K562 (cell line): ENCODE results near the gene SRSF1. TPM values are rescaled to one million over a fixed set of nuclear protein-coding genes. Genes with fewer than 3 reads are reported as not detected.

Experiments
- ARHGAP35 ChIP-seq: fragments of 450-650 bp; IDR thresholded peaks from 2 replicates; pipeline ENCODE4 v1.6.1; 2018; ENCODE audit not compliant: partially characterized antibody
- CBFB ChIP-seq: sonication (generic); formaldehyde crosslinking; IDR thresholded peaks from 2 replicates; pipeline ENCODE4 v1.4.0; 2020; ENCODE audit warnings: mild to moderate bottlenecking, missing genetic modification reagents
- CCAR2 ChIP-seq: fragments of 200-400 bp; formaldehyde crosslinking; IDR thresholded peaks from 2 replicates; pipeline ENCODE4 v1.6.1; 2017; ENCODE audit warnings: mild to moderate bottlenecking, low read depth, low read length
- DMBX1 ChIP-seq: fragments of 250-450 bp; sonication (Bioruptor Pico); IDR thresholded peaks from 2 replicates; pipeline ENCODE4 v1.8.0; 2022; ENCODE audit warnings: inconsistent platforms, mild to moderate bottlenecking, moderate library complexity, borderline replicate concordance
- JUN ChIP-seq, 2 experiments: sonication (generic) in 1 of 2; formaldehyde crosslinking in 1 of 2; IDR thresholded peaks; 2 replicates each; pipeline versions ENCODE4 v1.6.1 to v1.8.0; 2012 to 2022; ENCODE audit warnings: borderline replicate concordance in 2 of 2, mild to moderate bottlenecking in 2 of 2, improper control_type of control experiment in 1 of 2, low read depth in 1 of 2, low read length in 1 of 2, missing genetic modification reagents in 1 of 2
- KAT7 ChIP-seq: sonication (generic); formaldehyde crosslinking; IDR thresholded peaks from 2 replicates; pipeline ENCODE4 v1.8.0; 2022; ENCODE audit warnings: missing genetic modification reagents, mild to moderate bottlenecking, borderline replicate concordance
- MTA2 ChIP-seq: fragments of 450-650 bp; IDR thresholded peaks from 2 replicates; pipeline ENCODE4 v1.6.1; 2016; ENCODE audit warnings: low read depth
- MYBL2 ChIP-seq, 2 experiments: fragments of 450-650 bp in 1 of 2; sonication (generic) in 1 of 2; formaldehyde crosslinking in 1 of 2; IDR thresholded peaks; 2 replicates each; pipeline versions ENCODE4 v1.6.1 to v1.8.1; 2017 to 2022; ENCODE audit warnings: borderline replicate concordance in 1 of 2, inconsistent platforms in 1 of 2, low read depth in 1 of 2, mild to moderate bottlenecking in 1 of 2, missing genetic modification reagents in 1 of 2, moderate library complexity in 1 of 2
- NFIX ChIP-seq: fragments of 250-450 bp; sonication (Bioruptor Pico); IDR thresholded peaks from 2 replicates; pipeline ENCODE4 v1.4.0; 2020; ENCODE audit warnings: low read depth, mild to moderate bottlenecking, moderate library complexity
- RBM39 ChIP-seq: fragments of 200-400 bp; formaldehyde crosslinking; optimal IDR thresholded peaks from 2 replicates; pipeline ENCODE3; 2018; ENCODE audit warnings: low read depth, low read length
- TBL1XR1 ChIP-seq, 2 experiments: IDR thresholded peaks; 2 replicates each; pipeline ENCODE4 v1.6.1; 2012; ENCODE audit warnings: improper control_type of control experiment in 2 of 2, low read length in 2 of 2, mild to moderate bottlenecking in 1 of 2
- ZC3H11A ChIP-seq: IDR thresholded peaks from 2 replicates; pipeline ENCODE4 v1.6.1; 2012; ENCODE audit warnings: low read depth, low read length, improper control_type of control experiment
- ZNF224 ChIP-seq: sonication (generic); formaldehyde crosslinking; IDR thresholded peaks from 2 replicates; pipeline ENCODE4 v1.8.0; 2022; ENCODE audit warnings: mild to moderate bottlenecking, missing genetic modification reagents
- ZNF41 ChIP-seq: fragments of 250-450 bp; sonication (Bioruptor Pico); conservative IDR thresholded peaks from 2 replicates; pipeline ENCODE4 v1.4.0; 2020; ENCODE audit warnings: mild to moderate bottlenecking
- ZNF668 ChIP-seq: fragments of 250-450 bp; sonication (Bioruptor Pico); IDR thresholded peaks from 2 replicates; pipeline ENCODE4 v1.8.0; 2022; ENCODE audit warnings: mild to moderate bottlenecking, inconsistent platforms
- ZZZ3 ChIP-seq: fragments of 450-650 bp; IDR thresholded peaks from 2 replicates; pipeline ENCODE4 v1.6.1; 2016; ENCODE audit warnings: antibody characterized with exemption, mild to moderate bottlenecking, moderate library complexity
- polyA plus RNA-seq, 8 experiments: library from polyadenylated mRNA; depleted of rRNA in 4 of 8; stranded (reverse) in 5 of 8; unstranded in 3 of 8; fragments of >200 nt; fragmentation: Nextera tagmentation in 2 of 8; fragmentation: Illumina TruSeq in 1 of 8; extraction: Ambion mirVana in 2 of 8; extraction: Trizol in 1 of 8; gene quantifications; 2 replicates each; pipeline versions ENCODE4 v1.2.1 to v1.2.3, GENCODE V29; 2011 to 2014; ENCODE audit warnings: inconsistent platforms in 1 of 8, missing spikeins in 1 of 8
- total RNA-seq, 7 experiments: library from RNA; depleted of rRNA in 6 of 7; stranded (reverse); fragments of >200 nt in 6 of 7; fragmentation: Illumina TruSeq in 2 of 7; extraction: Trizol in 2 of 7; gene quantifications; 2 replicates each; pipeline versions ENCODE4 v1.2.1 to v1.2.3, GENCODE V29; 2011 to 2021; ENCODE audit warnings: low replicate concordance in 1 of 7
- TF ChIP-seq, protein P1 (sequence below): fragments of 450-650 bp; IDR thresholded peaks from 2 replicates; pipeline ENCODE4 v1.6.1; 2014; ENCODE audit warnings: low read depth, mild to moderate bottlenecking, moderate library complexity, borderline replicate concordance
- TF ChIP-seq, protein P2 (sequence below): sonication (generic); formaldehyde crosslinking; IDR thresholded peaks from 2 replicates; pipeline ENCODE4 v1.8.1; 2023; ENCODE audit warnings: mild to moderate bottlenecking, missing genetic modification reagents, moderate library complexity
- TF ChIP-seq, protein P3 (sequence below): fragments of 450-650 bp; IDR thresholded peaks from 2 replicates; pipeline ENCODE4 v1.6.1; 2016; ENCODE audit warnings: borderline replicate concordance
- TF ChIP-seq, protein P4 (sequence below): fragments of 250-450 bp; sonication (Bioruptor Pico); IDR thresholded peaks from 2 replicates; pipeline ENCODE4 v1.6.1; 2021; ENCODE audit warnings: mild to moderate bottlenecking
- TF ChIP-seq, protein P5 (sequence below): fragments of 450-650 bp; conservative IDR thresholded peaks from 2 replicates; pipeline ENCODE4 v1.6.1; 2016; ENCODE audit warnings: missing genetic modification characterization, low read depth, mild to moderate bottlenecking, control low read depth, missing compliant biosample characterization

Gene SRSF1
- total and polyA plus RNA-seq, 9 of the 15 experiments (the other 6 are each of a cell fraction or from before 2014, with no cell fraction given), result 77.8 to 559 (median 442) TPM

DNA sequence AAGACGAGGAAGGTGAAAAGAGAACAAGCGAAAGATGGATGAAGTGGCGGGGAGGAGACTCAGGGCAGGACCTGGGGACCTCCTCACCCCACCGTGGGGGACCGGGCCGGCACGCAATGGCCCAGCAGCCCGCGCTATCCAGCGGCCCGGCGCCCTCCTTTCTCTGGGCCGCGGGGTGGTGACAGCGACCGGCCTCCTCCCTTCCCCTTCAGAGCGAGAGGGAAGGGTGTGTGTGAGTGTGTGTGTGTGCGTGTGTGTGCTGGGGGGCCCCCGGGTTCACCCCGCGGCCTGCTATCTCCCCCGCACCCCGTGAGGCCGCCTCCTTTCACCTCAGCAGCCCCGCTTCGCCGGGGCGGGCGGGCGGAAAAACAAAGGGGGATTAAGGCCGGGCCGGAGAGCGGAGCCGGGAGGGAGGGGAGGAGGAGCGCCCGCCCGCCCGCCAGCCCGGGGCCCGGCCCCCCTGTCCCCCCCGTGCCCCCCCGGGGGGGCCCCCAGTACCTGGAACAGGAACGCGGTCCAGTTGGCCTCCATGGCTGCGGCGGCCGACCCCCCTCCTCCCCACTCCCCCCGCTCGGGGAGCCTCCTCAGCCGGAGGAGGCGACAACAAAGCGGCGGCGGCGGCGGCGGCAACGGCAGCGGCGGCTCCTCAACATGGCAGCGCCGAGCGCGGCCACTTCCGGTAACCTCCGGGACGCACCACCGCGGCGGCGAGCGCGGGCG lies 19.3 kb downstream of the SRSF1 start, which contains the start of gene VEZF1 (continued):
- TF ChIP-seq MYBL2 (IDR thresholded peaks at IDR 0.05; ENCODE audit: low read depth), result no peak
- TF ChIP-seq MYBL2 (CRISPR knock-in tag; IDR thresholded peaks at IDR 0.05; ENCODE audit: borderline replicate concordance), result no peak
- TF ChIP-seq, protein P1, sequence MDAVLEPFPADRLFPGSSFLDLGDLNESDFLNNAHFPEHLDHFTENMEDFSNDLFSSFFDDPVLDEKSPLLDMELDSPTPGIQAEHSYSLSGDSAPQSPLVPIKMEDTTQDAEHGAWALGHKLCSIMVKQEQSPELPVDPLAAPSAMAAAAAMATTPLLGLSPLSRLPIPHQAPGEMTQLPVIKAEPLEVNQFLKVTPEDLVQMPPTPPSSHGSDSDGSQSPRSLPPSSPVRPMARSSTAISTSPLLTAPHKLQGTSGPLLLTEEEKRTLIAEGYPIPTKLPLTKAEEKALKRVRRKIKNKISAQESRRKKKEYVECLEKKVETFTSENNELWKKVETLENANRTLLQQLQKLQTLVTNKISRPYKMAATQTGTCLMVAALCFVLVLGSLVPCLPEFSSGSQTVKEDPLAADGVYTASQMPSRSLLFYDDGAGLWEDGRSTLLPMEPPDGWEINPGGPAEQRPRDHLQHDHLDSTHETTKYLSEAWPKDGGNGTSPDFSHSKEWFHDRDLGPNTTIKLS, result no peak
- TF ChIP-seq ZNF668, result no peak
- TF ChIP-seq JUN (IDR thresholded peaks at IDR 0.05; ENCODE audit: borderline replicate concordance, low read depth, low read length), result no peak
- no peak for TF ChIP-seq JUN (CRISPR knock-in tag; IDR thresholded peaks at IDR 0.05; ENCODE audit: borderline replicate concordance)
- TF ChIP-seq ZC3H11A, result no peak
- no peak for TF ChIP-seq TBL1XR1 (IDR thresholded peaks at IDR 0.05; ENCODE audit: low read length in 2 of 2)
- TF ChIP-seq CCAR2, result no peak
- no peak for TF ChIP-seq ARHGAP35
- TF ChIP-seq ZZZ3, result no peak
- TF ChIP-seq KAT7 (CRISPR knock-in tag), result no peak
- no peak for TF ChIP-seq CBFB (CRISPR knock-in tag)
- no peak for TF ChIP-seq DMBX1
- no peak for TF ChIP-seq NFIX (CRISPR knock-in tag)
- TF ChIP-seq, protein P2, sequence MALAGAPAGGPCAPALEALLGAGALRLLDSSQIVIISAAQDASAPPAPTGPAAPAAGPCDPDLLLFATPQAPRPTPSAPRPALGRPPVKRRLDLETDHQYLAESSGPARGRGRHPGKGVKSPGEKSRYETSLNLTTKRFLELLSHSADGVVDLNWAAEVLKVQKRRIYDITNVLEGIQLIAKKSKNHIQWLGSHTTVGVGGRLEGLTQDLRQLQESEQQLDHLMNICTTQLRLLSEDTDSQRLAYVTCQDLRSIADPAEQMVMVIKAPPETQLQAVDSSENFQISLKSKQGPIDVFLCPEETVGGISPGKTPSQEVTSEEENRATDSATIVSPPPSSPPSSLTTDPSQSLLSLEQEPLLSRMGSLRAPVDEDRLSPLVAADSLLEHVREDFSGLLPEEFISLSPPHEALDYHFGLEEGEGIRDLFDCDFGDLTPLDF (CRISPR knock-in tag), result no peak
- TF ChIP-seq, protein P3, sequence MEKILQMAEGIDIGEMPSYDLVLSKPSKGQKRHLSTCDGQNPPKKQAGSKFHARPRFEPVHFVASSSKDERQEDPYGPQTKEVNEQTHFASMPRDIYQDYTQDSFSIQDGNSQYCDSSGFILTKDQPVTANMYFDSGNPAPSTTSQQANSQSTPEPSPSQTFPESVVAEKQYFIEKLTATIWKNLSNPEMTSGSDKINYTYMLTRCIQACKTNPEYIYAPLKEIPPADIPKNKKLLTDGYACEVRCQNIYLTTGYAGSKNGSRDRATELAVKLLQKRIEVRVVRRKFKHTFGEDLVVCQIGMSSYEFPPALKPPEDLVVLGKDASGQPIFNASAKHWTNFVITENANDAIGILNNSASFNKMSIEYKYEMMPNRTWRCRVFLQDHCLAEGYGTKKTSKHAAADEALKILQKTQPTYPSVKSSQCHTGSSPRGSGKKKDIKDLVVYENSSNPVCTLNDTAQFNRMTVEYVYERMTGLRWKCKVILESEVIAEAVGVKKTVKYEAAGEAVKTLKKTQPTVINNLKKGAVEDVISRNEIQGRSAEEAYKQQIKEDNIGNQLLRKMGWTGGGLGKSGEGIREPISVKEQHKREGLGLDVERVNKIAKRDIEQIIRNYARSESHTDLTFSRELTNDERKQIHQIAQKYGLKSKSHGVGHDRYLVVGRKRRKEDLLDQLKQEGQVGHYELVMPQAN, result peak; percentile 68; the same call in 1 of the 2 replicates
- TF ChIP-seq ZNF224 (CRISPR knock-in tag), result no peak
- TF ChIP-seq, protein P4, sequence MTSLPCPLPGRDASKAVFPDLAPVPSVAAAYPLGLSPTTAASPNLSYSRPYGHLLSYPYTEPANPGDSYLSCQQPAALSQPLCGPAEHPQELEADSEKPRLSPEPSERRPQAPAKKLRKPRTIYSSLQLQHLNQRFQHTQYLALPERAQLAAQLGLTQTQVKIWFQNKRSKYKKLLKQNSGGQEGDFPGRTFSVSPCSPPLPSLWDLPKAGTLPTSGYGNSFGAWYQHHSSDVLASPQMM (CRISPR knock-in tag), result no peak
- TF ChIP-seq, protein P5, sequence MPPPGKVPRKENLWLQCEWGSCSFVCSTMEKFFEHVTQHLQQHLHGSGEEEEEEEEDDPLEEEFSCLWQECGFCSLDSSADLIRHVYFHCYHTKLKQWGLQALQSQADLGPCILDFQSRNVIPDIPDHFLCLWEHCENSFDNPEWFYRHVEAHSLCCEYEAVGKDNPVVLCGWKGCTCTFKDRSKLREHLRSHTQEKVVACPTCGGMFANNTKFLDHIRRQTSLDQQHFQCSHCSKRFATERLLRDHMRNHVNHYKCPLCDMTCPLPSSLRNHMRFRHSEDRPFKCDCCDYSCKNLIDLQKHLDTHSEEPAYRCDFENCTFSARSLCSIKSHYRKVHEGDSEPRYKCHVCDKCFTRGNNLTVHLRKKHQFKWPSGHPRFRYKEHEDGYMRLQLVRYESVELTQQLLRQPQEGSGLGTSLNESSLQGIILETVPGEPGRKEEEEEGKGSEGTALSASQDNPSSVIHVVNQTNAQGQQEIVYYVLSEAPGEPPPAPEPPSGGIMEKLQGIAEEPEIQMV (tag), result no peak
- TF ChIP-seq MTA2, result no peak
- TF ChIP-seq ZNF41 (CRISPR knock-in tag), result no peak
- no peak for TF ChIP-seq RBM39
